Kidney tubule cell (primary cell): ENCODE measurements around the gene STPG4.
A peak's percentile ranks its signal among the peaks of the same experiment; 100 is the strongest.
"Not testable (repeated sequence)": the region's sequence is repeated elsewhere in the genome, so short reads cannot be mapped to it uniquely, and the experiment has no call there.

ENCODE experiments used
- DNase-seq: peaks from one replicate; pipeline ENCODE4 v3.0.0-alpha.2; 2018; ENCODE audit warnings: low spot score

STPG4 gene

GRCh38 chr2:47155091-47155876 is at the start of gene STPG4:
Gene STPG4 (minus strand): TSS chr2:47155308. CDS start chr2:47155251, 57 bp downstream.
- DNase-seq: no peak

GRCh38 chr2:47204691-47205090 is 49.6 kb upstream of the STPG4 start:
- DNase-seq: no peak

GRCh38 chr2:47203995-47204394 is 48.9 kb upstream of the STPG4 start:
- DNase-seq: no peak

GRCh38 chr2:47201224-47201623 is 46.1 kb upstream of the STPG4 start:
- peak; percentile 23 for DNase-seq

- DNase-seq: peak; percentile 75
Observed at GRCh38 chr2:47198985-47199451, 43.9 kb upstream of the STPG4 start.

- DNase-seq: no peak
Observed at GRCh38 chr2:47196499-47196898, 41.4 kb upstream of the STPG4 start.

- no peak for DNase-seq
Observed at GRCh38 chr2:47196046-47196445, 40.9 kb upstream of the STPG4 start.

- peak; percentile 83 for DNase-seq
Observed at GRCh38 chr2:47195148-47195547, 40.0 kb upstream of the STPG4 start.

GRCh38 chr2:47194410-47194809 is 39.3 kb upstream of the STPG4 start:
- no peak for DNase-seq

GRCh38 chr2:47193607-47194006 is 38.5 kb upstream of the STPG4 start:
- no peak for DNase-seq

GRCh38 chr2:47190188-47190881 is 35.2 kb upstream of the STPG4 start:
- peak; percentile 89 for DNase-seq

GRCh38 chr2:47189635-47190034 is 34.5 kb upstream of the STPG4 start:
- peak; percentile 82 for DNase-seq

GRCh38 chr2:47187069-47187468 is 32.0 kb upstream of the STPG4 start:
- DNase-seq: no peak

GRCh38 chr2:47186351-47186750 is 31.2 kb upstream of the STPG4 start:
- DNase-seq: no peak

- not testable (repeated sequence) for DNase-seq
Observed at GRCh38 chr2:47185098-47185497, 30.0 kb upstream of the STPG4 start.

- DNase-seq: no peak
Observed at GRCh38 chr2:47181176-47181575, 26.1 kb upstream of the STPG4 start.

- DNase-seq: no peak
Observed at GRCh38 chr2:47180531-47180930, 25.4 kb upstream of the STPG4 start.

GRCh38 chr2:47179388-47179787 is 24.3 kb upstream of the STPG4 start:
- DNase-seq: no peak

GRCh38 chr2:47178341-47178740 is 23.2 kb upstream of the STPG4 start:
- DNase-seq: no peak

GRCh38 chr2:47177043-47177565 is 22.0 kb upstream of the STPG4 start:
- DNase-seq: no peak

GRCh38 chr2:47174733-47175361 is 19.7 kb upstream of the STPG4 start:
- peak; percentile 92 for DNase-seq

- DNase-seq: no peak
Observed at GRCh38 chr2:47173986-47174732, 19.1 kb upstream of the STPG4 start.
